ENCODE data around the gene PIGBOS1.
"Not testable (repeated sequence)": the region's sequence is repeated elsewhere in the genome, so short reads cannot be mapped to it uniquely, and the experiment has no call there.

PIGBOS1 gene

DNA sequence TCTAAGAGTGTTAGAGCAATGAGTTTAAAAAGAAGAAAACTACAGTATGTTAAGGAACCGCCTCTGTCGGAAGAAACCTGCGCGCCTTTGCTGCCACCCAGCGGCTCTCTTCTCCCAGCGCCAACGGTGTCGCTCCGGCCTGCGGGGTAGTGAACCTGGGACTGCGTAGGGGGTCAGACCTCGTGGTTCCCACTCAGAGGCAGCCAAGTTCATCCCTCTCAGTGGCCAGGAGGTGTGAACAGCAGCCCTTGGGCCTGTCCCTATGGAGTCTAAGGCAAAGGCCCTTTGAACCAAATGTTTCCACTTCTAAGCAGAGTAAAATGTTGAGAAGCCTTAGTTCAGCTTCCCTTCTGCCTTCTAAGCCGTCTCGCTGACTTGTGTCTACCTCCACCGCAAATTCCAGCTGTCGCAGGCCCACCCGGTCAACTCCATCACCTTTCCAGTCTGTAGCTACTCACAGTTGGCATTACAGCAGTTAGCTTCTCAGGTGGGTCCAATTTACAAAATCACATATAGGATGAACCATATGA is 28.3 kb downstream of the PIGBOS1 start:
- peak; percentile 92 for DNase-seq

- DNase-seq: peak; percentile 80
These were observed 29.0 kb downstream of the PIGBOS1 start, which contains the start of gene RAB27A for GRCh38 chr15:55289746-55290527. Gene RAB27A (minus strand): TSS chr15:55289813. CDS start chr15:55234934, 54,879 bp downstream.

- DNase-seq: peak; percentile 57
These were observed 29.7 kb downstream of the PIGBOS1 start for GRCh38 chr15:55289011-55289745.

DNA sequence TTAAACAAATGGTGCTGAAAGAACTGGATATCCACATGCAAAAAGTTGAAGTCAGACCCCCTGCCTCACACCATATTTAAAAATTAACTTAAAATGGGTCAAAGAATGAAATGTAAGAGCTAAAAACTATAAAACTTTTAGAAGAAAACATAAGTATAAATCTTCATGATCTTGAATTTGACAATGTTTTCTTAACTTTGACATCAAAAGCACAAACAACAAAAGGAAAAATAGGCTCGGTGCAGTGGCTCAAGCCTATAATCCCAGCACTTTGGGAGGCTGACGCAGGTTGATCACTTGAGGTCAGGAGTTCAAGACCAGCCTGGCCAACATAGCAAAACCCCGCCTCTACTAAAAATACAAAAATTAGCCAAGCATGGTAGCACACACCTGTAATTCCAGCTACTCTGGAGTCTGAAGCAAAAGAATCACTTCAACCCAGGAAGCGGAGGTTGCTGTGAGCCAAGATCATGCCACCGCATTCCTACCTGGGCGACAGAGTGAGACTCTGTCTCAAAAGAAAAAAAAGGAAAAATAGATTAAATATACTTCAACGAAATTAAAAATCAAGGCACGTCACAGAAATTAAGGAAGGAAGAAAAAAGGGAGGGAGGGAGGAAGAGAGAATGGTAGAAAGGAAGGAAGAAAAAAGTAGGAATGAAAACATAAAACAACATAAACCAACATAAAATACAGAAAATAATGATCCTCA is 30.8 kb downstream of the PIGBOS1 start:
- DNase-seq: no peak

DNA sequence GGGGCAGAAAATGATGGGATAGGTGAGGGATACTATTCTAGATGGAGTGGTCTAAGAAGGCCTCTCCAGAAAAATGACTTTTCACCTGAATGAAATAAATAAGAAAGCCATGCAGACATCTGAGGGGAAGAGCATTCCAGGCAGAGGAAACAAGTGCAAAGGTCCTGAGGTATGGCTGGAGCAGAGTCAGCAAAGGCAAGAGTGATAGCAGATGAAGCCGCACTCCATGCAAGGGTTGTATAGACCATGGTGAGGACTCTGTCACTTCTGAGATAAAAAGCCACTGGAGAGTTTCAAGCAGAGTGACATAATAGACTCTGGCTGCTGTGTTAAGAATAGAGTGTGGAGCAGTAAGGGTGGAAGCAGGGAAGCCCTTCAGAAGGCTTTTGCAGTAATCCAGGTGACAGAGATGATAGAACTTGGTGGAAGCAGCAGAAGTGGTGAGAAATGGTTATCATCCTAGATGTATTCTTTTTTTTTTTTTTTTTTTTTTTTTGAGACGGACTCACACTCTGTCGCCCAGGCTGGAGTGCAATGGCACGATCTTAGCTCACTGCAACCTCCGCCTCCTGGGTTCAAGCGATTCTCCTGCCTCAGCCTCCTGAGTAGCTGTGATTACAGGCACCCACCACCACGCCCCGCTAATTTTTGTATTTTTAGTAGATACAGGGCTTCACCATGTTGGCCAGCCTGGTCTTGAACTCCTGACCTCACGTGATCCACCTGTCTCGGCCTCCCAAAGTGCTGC is 32.3 kb downstream of the PIGBOS1 start:
- not testable (repeated sequence) for DNase-seq

- DNase-seq: no peak
These were observed 34.5 kb downstream of the PIGBOS1 start for GRCh38 chr15:55284426-55284825.

GRCh38 chr15:55283379-55284147 is 35.4 kb downstream of the PIGBOS1 start:
- no peak for DNase-seq

DNA sequence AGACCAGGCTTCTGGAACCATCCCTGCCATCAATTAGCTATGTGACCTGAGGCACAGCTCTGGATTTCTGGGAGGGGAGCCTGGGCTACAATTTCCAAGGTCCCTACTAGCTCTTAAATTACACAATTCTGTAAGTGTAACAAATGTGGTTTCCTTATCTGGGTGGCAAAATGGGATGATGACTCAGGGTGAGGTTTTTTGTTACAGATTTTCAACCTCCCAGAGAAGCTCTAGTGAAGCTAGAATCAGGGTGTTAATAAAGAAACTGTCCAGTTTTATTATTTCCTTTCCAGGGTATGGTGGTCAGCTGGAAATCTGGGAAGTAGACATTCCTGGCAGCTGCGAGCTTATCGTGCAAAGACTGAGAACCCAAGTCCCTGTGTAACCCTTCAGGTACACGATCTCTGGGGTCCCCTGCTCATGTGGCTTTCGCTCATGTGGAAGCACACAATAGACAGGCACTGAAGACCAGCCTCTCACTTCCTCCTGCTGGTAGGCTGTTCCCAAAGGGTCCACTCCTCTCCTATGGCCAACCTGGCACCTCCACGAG is 36.6 kb downstream of the PIGBOS1 start:
- DNase-seq: peak; percentile 77

- no peak for DNase-seq
These were observed 37.2 kb downstream of the PIGBOS1 start for GRCh38 chr15:55281517-55282228.

GRCh38 chr15:55280589-55280988 is 38.3 kb downstream of the PIGBOS1 start:
- not testable (repeated sequence) for DNase-seq

GRCh38 chr15:55279746-55280351 is 39.1 kb downstream of the PIGBOS1 start:
- peak; percentile 84 for DNase-seq

GRCh38 chr15:55279100-55279745 is 39.7 kb downstream of the PIGBOS1 start:
- no peak for DNase-seq

DNA sequence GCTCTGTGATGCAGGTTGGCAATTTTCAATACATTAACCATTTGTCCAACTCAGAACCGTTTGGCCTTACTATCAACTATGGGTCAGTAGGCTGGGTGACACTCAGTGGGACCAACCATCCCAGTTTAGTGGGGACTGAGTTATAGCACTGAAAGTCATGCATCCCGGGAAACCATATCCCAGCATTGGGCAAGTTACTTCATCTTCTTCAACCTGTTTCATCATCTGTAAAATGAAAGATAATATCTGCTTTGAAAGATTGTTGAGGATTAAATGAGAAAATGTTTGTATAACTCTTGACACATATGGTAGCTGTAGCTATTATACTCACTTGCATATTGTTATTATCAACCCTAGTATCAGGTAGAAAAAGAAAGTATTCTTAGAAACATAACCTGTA is 41.2 kb downstream of the PIGBOS1 start:
- no peak for DNase-seq

DNA sequence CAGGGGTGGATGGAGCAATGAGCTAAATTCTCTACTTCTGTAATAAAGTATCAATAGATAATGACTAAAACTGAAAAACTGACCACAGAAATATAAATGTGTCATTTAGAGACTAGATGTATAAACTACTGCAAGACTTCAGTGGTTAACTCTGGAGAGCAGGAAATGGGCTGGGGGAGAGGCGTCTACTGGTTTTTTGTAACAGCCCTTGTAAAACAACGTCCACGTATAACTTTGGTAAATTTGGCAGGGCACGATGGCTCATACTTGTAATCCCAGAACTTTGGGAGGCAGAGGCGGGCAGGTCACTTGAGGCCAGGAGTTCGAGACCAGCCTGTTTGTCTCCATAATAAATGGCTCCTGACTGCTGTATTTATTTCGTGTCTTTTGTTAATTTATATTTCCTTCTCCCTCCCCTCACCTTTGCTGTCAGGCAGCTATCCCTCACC is 41.8 kb downstream of the PIGBOS1 start:
- peak; percentile 64 for DNase-seq

DNA sequence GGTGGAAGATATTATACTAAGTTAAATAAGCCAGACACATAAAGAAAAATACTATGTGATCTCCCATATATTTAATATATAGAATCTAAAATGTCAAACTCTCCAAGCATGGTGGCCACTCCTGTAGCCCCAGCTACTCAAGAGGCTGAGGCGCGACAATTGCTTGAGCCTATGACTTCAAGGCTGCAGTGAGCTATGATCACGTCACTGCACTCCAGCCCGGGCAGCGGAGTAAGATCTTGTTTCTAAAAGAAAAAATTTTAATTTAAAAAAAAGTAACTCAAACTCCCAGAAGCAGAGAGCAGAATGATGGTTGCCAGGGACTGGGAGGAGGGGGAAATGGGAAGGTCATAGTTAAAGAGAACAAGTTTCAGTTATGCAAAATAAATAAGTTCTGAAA is 42.6 kb downstream of the PIGBOS1 start:
- DNase-seq: no peak

GRCh38 chr15:55270291-55270690 is 48.6 kb downstream of the PIGBOS1 start:
- DNase-seq: no peak

DNA sequence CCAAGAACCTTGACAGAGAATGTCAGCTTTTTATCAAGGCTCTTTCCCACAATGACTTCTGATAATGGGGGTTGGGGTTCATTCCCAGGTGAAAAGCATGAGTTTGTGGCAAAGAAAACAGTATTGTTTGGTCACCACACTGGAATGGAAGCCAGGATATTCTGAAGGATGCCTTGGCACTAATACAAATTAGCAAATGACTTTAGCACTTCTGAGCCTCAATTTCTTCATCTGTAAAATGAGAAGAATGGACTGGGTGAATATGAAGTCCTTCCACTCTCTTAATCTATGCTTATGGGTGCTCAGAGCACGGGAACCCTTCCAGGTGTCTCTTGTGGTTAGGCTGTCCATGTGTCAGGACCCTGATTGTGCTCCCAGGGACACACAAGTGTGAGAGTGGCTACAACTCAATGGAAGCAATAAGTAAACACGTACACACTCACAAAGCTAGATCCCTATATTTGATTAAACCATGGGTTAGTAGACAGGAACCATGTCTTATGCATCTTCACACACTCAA is 50.7 kb downstream of the PIGBOS1 start:
- DNase-seq: no peak

DNA sequence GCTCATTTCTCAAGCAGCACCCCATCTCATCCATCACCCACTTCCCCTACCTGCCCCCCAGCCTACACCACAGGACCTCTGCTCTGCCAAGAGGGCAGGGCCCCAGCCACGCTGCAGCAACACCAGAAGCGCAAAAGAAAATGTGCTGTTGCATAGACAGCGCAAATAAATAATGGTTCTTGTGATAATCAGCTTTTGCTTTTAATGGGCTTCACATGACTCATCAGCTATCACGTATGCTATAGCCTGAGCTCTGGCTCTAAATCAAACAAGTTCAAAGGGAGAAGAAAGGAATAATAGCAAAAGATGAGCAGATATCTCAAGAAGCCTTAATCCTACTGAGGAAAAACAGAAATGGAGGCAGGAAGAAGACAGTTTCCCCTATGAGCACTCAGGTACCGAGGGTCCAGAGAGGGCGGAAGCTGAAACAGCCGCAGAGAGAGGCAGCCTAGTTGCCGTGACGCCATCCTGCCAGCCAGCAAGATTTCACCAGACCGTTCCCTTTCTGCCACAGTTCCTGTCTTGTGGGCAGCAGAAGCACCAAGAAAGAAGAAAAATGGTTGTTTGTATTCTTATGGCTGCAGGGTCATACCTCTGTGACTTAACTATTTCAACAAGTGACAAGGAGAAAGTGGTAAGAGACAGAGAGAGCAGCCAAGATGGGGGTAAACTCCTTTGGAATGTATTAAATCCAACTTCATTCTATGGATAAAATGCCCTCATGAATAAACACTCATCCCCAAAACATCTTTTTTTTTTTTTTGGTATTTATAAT is 51.3 kb downstream of the PIGBOS1 start:
- DNase-seq: peak; percentile 80
